Measurements from ENCODE around the gene MATN4. TPM values are rescaled to one million over a fixed set of nuclear protein-coding genes. Genes with fewer than 3 reads are reported as not detected.

MATN4 gene
- total and polyA plus RNA-seq, 2 of the 13 experiments (the other 11 are each of a cell fraction or from before 2014, with no cell fraction given): not detected

GRCh38 chr20:45329497-45330319 lies 21.6 kb upstream of the MATN4 start (continued):
- TF ChIP-seq GRHL1 (CRISPR knock-in tag; conservative IDR thresholded peaks at IDR 0.05): no peak
- TF ChIP-seq MXI1 (IDR thresholded peaks at IDR 0.05; ENCODE audit: borderline replicate concordance, low read depth, low read length): no peak
- no peak for TF ChIP-seq IRF9 (CRISPR knock-in tag; IDR thresholded peaks at IDR 0.05; ENCODE audit: borderline replicate concordance)
- no peak for TF ChIP-seq ZNF646 (CRISPR knock-in tag; IDR thresholded peaks at IDR 0.05)
- TF ChIP-seq ZNF572 (CRISPR knock-in tag; IDR thresholded peaks at IDR 0.05): no peak
- TF ChIP-seq ATF4 (CRISPR knock-in tag; IDR thresholded peaks at IDR 0.05): no peak
- TF ChIP-seq MYNN (CRISPR knock-in tag; IDR thresholded peaks at IDR 0.05; ENCODE audit: low read depth): no peak
- no peak for TF ChIP-seq FUBP1 (CRISPR knock-in tag; IDR thresholded peaks at IDR 0.05; ENCODE audit: borderline replicate concordance)
- no peak for TF ChIP-seq CSRNP1 (CRISPR knock-in tag; IDR thresholded peaks at IDR 0.05)
- TF ChIP-seq FOSL1 (CRISPR knock-in tag; IDR thresholded peaks at IDR 0.05; ENCODE audit: borderline replicate concordance): no peak
- TF ChIP-seq KDM2A (CRISPR knock-in tag; IDR thresholded peaks at IDR 0.05; ENCODE audit: borderline replicate concordance, low read depth): no peak
- no peak for TF ChIP-seq ZNF446 (CRISPR knock-in tag; IDR thresholded peaks at IDR 0.05)
- TF ChIP-seq ZNF501 (CRISPR knock-in tag; IDR thresholded peaks at IDR 0.05): no peak
